Measurements from ENCODE around the gene VWA3B. TPM values are rescaled to one million over a fixed set of nuclear protein-coding genes. Genes with fewer than 3 reads are reported as not detected.

VWA3B gene
- total RNA-seq, 1 experiment from 2014 or later = not detected

DNA sequence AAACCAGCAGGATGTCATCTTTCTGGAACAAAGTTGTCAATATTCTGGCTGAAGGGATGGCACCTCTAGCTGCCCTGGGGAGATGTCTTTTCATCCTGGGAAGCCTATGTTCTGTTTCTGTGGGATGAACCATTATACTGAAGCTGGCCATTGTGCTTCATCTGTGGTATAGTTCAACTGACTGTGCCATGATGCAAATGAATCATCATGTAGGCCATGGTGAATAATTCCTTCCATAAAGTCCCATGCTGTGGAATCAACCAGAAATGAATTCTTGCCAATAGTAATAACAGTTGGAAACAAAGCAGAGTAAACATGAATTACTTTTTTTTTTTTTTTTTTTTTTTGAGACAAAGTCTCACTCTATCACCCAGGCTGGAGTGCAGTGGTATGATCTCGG, 195.1 kb downstream of the VWA3B start:
- intact Hi-C loops (cut with micrococcal nuclease; ENCODE audit: unreplicated experiment) = no loop called here
- no peaks in the 10 kb centered on the region for H3K9me3 ChIP-seq (ENCODE audit: low read depth, low read length, poor library complexity, severe bottlenecking)
- ChIA-PET POLR2A (ENCODE audit: low non-redundant PET) (interaction anchor here (0.7 kb wide), 1 partner anchor 389 kb away, joined by 3 read pairs; no protein-coding TSS in a partner anchor), CTCF (no interaction called here)
- no peak for TF ChIP-seq CTCF (conservative IDR thresholded peaks at IDR 0.05; ENCODE audit: low read depth, low read length)
- H3K27me3 ChIP-seq (replicated peaks; ENCODE audit: insufficient read depth, low read depth, low read length, poor library complexity) = peaks cover 41% of the 10 kb centered on the region
- DNase-seq (ENCODE audit: low spot score) = no peak
- no peak overlapping the region for H3K4me3 ChIP-seq (ENCODE audit: low read depth, low read length, poor library complexity, severe bottlenecking)
- no peak overlapping the region for H3K27ac ChIP-seq (ENCODE audit: low read depth, low read length, poor library complexity, severe bottlenecking)
- BruUV-seq (replicated peaks) = no TSS peak
- H3K4me1 ChIP-seq (ENCODE audit: insufficient read depth, low read length, poor library complexity, severe bottlenecking) = peaks cover 11% of the 10 kb centered on the region
- H3K36me3 ChIP-seq (ENCODE audit: insufficient read depth, low read length, poor library complexity, severe bottlenecking) = no peaks in the 10 kb centered on the region

DNA sequence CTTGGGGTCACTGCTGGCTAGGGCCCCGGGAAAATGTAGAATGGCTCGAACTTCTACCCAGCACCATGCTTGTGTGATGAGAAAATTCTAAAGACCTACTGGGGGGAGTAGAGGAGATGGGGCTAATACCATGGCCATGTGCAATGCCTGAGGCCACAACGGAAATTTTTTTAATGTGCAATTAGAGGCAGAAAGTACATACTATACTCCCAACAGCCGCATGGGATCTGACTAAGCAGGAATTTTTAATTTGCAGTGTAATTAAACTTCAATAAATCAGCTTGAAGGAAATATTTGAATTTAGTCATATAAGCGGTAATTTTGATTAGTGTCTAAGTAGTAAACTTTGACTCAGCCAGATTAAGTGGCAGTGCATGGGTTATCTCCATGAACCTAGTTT, 206.1 kb downstream of the VWA3B start:
- ChIA-PET POLR2A (ENCODE audit: low non-redundant PET) (no interaction called here), CTCF (no interaction called here)
- TF ChIP-seq EZH2 (IDR thresholded peaks at IDR 0.05; ENCODE audit: borderline replicate concordance, low read depth, low read length, poor library complexity, severe bottlenecking) (no peak), CTCF (conservative IDR thresholded peaks at IDR 0.05; ENCODE audit: low read depth, low read length) (no peak)
- Histone ChIP-seq H3K36me3 (ENCODE audit: insufficient read depth, low read length, poor library complexity, severe bottlenecking) (no peaks in the 10 kb centered on the region), H3K27me3 (replicated peaks; ENCODE audit: insufficient read depth, low read depth, low read length, poor library complexity) (peaks cover 37% of the 10 kb centered on the region), H3K9me3 (ENCODE audit: low read depth, low read length, poor library complexity, severe bottlenecking) (no peaks in the 10 kb centered on the region), H3K4me3 (ENCODE audit: low read depth, low read length, poor library complexity, severe bottlenecking) (no peak overlapping the region), H3K27ac (ENCODE audit: low read depth, low read length, poor library complexity, severe bottlenecking) (no peak overlapping the region), H3K4me1 (ENCODE audit: insufficient read depth, low read length, poor library complexity, severe bottlenecking) (no peaks in the 10 kb centered on the region)
- BruUV-seq (replicated peaks) = no TSS peak
- intact Hi-C loops (cut with micrococcal nuclease; ENCODE audit: unreplicated experiment) = no loop called here
- DNase-seq (ENCODE audit: low spot score) = peak; percentile 12

GRCh38 chr2:98293931-98294687, 207.1 kb downstream of the VWA3B start:
- no TSS peak for BruUV-seq (replicated peaks)
- intact Hi-C loops (cut with micrococcal nuclease; ENCODE audit: unreplicated experiment) = no loop called here

More at GRCh38 chr2:98293931-98294687, 207.1 kb downstream of the VWA3B start:
- ChIA-PET POLR2A (ENCODE audit: low non-redundant PET) (interaction anchor here (0.5 to 0.6 kb wide), 2 partner anchors 55 to 68 kb away, joined by 5 to 13 read pairs; no protein-coding TSS in a partner anchor), CTCF (no interaction called here)
- H3K27ac ChIP-seq (ENCODE audit: low read depth, low read length, poor library complexity, severe bottlenecking) = no peak overlapping the region
- H3K36me3 ChIP-seq (ENCODE audit: insufficient read depth, low read length, poor library complexity, severe bottlenecking) = no peaks in the 10 kb centered on the region
- H3K4me1 ChIP-seq (ENCODE audit: insufficient read depth, low read length, poor library complexity, severe bottlenecking) = no peaks in the 10 kb centered on the region
- no peaks in the 10 kb centered on the region for H3K9me3 ChIP-seq (ENCODE audit: low read depth, low read length, poor library complexity, severe bottlenecking)
- peaks cover 38% of the 10 kb centered on the region for H3K27me3 ChIP-seq (replicated peaks; ENCODE audit: insufficient read depth, low read depth, low read length, poor library complexity)
- TF ChIP-seq CTCF (conservative IDR thresholded peaks at IDR 0.05; ENCODE audit: low read depth, low read length) (no peak), EZH2 (IDR thresholded peaks at IDR 0.05; ENCODE audit: borderline replicate concordance, low read depth, low read length, poor library complexity, severe bottlenecking) (no peak)
- no peak for DNase-seq (ENCODE audit: low spot score)
- H3K4me3 ChIP-seq (ENCODE audit: low read depth, low read length, poor library complexity, severe bottlenecking) = no peak overlapping the region

Measured in A673 (cell line).